Measurements from ENCODE around the gene C14orf180. TPM values are rescaled to one million over a fixed set of nuclear protein-coding genes. Genes with fewer than 3 reads are reported as not detected.

The C14orf180 gene
- polyA plus RNA-seq, 4 donors, result 0.10 to 0.21 (median 0.20) TPM; not detected in 1

Other genes with a start within 250 kb of the C14orf180 start
- gene TMEM179, start 25.0 kb downstream of the C14orf180 start, polyA plus RNA-seq (ENCODE audit: insufficient read length in 4 of 4), result 1 to 10 TPM in 3 of 4 donors, under 1 TPM in 1; 0.87 to 1.6 (median 1.2) TPM
- 10 to 100 TPM; 44.6 to 69.0 (median 49.9) TPM for gene INF2, start 109.9 kb downstream of the C14orf180 start, polyA plus RNA-seq (ENCODE audit: insufficient read length in 4 of 4)
- 10 to 100 TPM; 14.5 to 18.5 (median 17.3) TPM for gene ADSS1, start 144.5 kb downstream of the C14orf180 start, polyA plus RNA-seq (ENCODE audit: insufficient read length in 4 of 4)
- gene SIVA1, start 173.4 kb downstream of the C14orf180 start, polyA plus RNA-seq (ENCODE audit: insufficient read length in 4 of 4), result 100 to 1,000 TPM in 1 of 4 donors, 10 to 100 TPM in 3; 49.7 to 103 (median 58.3) TPM
- 100 to 1,000 TPM; 108 to 135 (median 113) TPM for gene AKT1, start 216.0 kb downstream of the C14orf180 start, polyA plus RNA-seq (ENCODE audit: insufficient read length in 4 of 4)
- gene ZBTB42, start 221.3 kb downstream of the C14orf180 start, polyA plus RNA-seq (ENCODE audit: insufficient read length in 4 of 4), result 1 to 10 TPM; 4.3 to 5.4 (median 4.8) TPM